Right renal cortex interstitium (tissue), 3 donors: ENCODE data around the gene SMARCD2. TPM values are rescaled to one million over a fixed set of nuclear protein-coding genes. Genes with fewer than 3 reads are reported as not detected.
A peak's percentile ranks its signal among the peaks of the same experiment; 100 is the strongest.
"Not testable (repeated sequence)": the region's sequence is repeated elsewhere in the genome, so short reads cannot be mapped to it uniquely, and the experiment has no call there.

Experiments used
- DNase-seq, 3 donors: peaks; one replicate each; pipeline ENCODE4 v3.0.0-alpha.2; 2013; ENCODE audit warnings: low read depth in 3 of 3, low spot score in 2 of 3
- polyA plus RNA-seq, 3 donors: library from polyadenylated mRNA; unstranded; fragments of 120-200 nt; gene quantifications; one replicate each; pipeline ENCODE4 v1.2.1, GENCODE V29; 2013; ENCODE audit not compliant: insufficient read length in 3 of 3

The SMARCD2 gene
- polyA plus RNA-seq, 3 donors = 52.7 to 56.1 (median 53.4) TPM

DNA sequence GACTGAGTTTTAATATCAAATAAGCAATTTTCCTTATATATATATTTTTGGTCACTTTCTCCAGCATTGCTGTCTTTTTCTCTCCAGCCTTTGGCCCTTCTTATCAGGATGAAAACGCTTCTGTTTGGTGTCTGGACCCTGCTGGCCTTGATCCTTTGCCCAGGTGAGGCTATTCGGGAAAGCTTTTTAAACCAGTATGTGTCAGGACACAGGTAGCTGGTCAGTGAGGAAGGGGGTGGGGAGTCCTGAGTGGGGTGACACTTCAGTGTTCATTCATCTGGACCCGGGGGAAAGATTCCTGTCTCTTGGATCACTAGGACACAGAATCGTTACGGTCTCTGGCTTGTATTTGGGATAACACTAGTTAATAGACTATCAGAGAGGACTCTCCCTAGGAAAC is 12.2 kb upstream of the SMARCD2 start:
- DNase-seq = no peak

DNA sequence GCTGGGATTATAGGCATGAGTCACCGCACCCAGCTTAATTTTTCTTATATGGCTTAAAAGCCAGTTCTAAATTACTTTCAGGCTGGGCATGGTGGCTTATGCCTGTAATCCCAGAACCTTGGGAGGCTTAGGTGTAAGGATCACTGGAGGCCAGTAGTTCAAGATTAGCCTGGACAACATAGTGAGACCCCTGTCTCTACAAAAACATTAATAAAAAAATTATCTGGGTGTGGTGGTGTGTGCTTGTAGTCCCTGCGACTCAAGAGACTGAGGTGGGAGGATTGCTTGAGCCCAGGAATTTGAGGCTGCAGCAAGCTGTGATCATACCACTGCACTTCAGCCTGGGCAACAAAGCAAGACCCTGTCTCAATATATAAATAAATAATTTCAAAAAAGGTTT is 10.8 kb upstream of the SMARCD2 start:
- no peak for DNase-seq

DNA sequence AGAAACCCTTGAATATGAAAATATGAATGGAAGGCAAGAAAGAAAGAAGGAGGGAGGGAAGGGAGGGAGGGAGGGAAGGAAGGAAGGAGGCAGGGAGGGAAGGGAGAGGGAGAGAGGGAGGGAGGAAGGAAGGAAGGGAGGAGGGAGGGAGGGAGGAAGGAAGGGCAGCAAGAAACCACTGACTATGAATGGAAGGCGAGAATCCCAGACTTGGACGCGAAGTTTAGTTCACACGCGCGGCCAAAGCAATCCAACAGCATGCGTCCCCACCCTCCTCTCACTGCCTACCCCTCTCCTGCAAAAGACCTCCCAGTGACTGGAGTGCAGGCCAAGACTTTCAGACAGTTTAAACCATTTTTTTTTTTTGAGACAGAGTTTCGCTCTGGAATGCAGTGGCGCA is 7.9 kb upstream of the SMARCD2 start:
- DNase-seq = no peak

DNA sequence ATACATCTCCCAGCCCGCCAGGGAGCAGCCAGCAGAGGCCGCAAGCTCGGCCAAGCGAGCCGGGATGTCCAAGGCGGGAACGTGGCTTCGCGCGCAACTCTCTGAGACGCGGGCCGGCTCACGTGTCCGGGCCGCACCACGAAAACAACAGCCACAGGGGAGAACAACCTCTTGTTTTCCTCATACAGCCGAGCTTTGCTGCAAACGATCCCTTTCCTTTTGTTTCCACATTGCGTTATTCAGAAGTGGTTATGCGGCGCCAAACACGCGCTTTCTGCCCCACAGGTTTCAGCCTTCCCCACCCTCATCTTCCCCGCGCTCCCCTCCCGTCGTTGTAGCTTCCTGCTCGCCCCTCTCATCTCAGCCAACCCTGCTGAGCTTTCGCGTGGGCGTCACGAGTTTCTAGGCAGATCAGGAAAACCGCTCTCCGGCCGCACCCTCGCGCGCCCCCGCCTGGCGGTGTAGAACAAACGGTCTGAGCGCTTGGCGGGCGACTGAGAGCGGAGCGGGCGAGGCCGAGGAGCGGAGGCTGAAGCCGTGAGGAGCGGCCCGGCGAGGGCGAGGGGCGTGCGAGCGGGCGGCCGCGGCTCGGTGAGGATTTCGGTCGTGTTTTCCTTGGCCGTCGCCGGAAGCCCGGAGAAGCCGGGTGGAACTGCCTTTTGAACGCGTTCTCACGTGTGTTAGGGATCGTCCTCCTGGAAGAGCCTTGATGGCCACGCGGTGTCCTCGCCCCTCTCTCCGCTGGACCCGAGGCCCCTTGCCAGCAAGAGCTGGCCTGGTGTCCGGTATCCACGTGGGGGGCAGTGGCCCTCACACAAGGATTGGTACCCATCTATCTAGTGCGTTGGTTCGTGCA is 6.6 kb upstream of the SMARCD2 start:
- peak in 1 of 3 donors; percentile 85 for DNase-seq

GRCh38 chr17:63847525-63848249 is 5.2 kb upstream of the SMARCD2 start:
- DNase-seq = no peak

GRCh38 chr17:63845509-63845908 is 3.0 kb upstream of the SMARCD2 start:
- DNase-seq = no peak

GRCh38 chr17:63843910-63844677 is 1.6 kb upstream of the SMARCD2 start:
- no peak for DNase-seq

DNA sequence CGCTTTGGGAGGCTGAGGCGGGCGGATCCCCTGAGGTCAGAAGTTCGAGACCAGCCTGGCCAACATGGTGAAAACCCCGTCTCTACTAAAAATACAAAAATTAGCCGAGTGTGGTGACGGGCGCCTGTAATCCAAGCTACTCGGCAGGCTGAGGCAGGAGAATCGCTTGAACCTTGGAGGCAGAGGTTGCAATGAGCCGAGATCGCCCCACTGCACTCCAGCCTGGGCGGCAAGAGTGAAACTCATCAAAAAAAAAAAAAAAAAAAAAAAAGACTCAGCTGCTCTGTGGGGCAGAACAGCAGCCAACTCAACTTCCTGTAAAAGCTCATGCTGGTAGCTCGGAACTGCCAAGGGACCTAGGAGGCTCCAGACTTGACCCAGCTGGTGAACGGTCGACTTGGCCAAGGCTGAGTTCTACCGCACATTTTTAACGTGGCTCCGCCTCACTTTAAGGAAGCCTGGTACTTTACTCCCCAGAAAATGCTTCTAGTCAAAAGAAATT is 953 bp upstream of the SMARCD2 start:
- DNase-seq = not testable (repeated sequence)

GRCh38 chr17:63842173-63842539 is 329 bp downstream of the SMARCD2 start:
- DNase-seq = no peak

DNA sequence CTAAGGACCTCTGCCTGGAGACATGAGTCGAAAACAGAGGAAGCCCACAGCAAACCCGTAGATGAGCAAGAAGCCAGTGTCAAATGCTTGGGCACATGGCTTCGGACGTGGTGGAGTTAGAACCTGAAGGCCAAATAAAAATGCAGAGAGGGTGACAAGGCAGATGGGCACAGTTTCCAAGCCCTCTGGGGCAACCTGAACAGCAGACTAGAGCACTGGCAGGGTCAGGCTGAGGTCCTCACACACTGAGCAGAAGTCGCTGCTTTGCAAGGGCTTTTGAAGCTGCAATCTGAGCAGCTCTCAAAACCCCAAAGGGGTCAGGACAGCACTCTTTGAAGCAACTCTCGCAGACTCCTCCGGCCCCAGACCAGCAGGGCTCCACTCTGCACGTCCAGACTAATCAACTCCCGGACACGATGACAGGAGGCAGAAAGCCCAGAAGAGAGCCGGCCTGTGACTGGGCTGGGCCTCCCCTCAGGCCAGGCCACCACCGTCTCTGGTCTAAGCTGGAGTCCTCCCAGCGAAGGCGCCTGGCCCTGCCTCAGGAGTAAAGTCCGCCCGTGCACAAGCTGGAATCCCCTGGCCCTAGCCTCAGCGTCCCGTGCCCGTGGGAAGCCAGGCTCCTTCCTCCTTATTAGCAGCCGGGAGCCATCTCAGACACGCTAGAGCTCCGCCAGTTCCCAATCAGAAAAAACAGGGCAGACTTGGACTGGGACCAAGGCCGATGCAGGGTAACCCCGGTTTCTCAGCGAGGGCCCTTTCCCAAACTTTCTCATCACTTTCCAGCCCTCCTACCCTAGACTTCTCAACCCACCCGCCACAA is 924 bp downstream of the SMARCD2 start:
- DNase-seq = no peak

DNA sequence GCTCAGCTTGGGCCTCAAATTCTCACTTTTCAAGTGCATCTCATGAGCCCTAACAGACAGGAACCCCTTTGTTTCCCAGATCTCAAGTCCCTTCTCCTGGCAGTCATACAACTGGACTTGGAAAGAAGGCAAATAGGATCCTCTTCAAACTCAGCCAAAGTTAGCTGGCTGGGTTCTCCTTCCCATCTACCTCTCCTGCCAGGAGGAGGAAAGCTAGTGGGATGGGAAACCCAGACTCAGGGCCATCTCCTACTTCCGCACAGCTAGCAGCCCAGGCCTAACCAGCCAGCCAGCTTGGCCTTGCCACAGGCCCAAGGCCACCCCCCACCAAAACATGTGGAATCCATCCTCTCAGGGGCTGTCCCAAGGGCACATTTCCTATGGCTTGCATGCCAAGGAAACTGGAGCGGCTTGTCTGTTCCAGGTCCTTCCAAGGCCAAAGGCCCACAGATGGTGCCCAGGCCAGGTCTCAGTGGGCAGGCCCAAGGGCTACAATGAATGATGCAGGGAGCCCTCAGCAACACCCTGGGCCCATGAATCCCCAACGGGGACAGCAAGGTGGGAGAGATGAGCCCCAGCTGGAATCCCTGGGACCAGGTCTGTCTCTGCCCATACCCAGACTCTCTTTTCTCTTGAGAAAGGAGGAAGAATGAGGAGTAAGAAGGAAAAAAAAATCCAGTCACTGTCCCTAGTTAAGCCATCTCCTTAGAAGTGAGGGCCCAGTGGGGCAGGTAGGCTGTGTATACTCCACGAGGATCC is 1.7 kb downstream of the SMARCD2 start:
- DNase-seq = no peak

DNA sequence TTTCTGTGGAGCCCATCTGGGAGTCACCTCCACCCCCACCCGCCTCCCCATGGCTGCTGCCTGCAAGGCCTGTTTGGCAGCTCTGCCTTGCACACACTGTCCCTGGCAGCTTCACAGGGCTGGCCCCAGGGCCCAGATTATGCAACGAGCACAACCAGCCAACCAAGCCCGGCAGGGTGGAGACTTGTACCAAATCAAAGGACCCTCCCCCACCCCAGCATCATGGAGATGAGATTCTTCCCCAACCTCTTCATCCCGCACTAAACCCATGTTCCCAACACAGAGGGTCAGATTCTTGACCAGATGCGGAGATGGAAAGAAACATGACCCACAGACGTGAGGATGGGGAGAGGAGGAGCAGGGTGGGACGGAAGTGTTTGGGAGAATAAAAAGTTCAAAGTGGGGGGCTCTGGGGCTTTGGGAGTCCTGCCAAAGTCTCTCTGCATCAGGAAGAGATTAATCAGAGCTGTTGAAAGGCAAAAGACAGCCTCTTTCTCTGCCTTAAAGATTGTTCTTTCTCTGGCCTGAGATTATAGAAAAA is 3.8 kb downstream of the SMARCD2 start:
- DNase-seq = no peak

DNA sequence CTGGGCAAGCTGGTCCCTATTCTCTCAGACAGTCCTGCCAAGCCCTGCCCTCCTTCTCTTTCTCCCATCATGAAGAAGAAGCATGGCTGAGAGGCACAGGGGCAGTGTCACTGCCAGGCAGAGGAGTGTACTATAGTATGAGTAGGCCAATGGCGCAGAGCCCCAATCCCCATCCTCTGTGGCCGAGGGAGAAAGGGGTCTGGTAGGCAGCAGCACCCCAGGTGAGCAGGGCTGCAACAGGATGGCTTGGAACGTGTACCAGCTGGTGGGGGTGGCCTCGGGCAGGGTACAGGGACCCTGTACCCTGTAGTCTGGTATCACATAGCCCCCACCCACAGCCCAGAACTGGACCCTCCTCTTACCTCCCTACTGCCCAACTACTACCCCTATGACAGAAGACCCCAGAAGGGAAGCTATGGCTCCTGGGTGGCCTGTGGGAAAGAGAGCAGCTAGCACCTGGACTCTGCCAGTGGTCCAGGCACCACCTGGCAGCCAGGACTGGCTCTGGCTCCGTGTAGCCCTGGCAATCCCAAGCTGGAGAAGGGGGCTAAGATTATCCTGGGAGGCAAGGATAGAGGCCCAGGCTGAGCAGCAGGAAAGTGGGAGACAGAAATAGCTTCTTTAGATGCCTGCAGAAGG is 4.4 kb downstream of the SMARCD2 start:
- DNase-seq = no peak

- no peak for DNase-seq
Measured at GRCh38 chr17:63837480-63837879, 5.0 kb downstream of the SMARCD2 start.

- no peak for DNase-seq
Measured at GRCh38 chr17:63836811-63837210, 5.7 kb downstream of the SMARCD2 start.

GRCh38 chr17:63835167-63835720 is 7.2 kb downstream of the SMARCD2 start:
- DNase-seq = no peak

DNA sequence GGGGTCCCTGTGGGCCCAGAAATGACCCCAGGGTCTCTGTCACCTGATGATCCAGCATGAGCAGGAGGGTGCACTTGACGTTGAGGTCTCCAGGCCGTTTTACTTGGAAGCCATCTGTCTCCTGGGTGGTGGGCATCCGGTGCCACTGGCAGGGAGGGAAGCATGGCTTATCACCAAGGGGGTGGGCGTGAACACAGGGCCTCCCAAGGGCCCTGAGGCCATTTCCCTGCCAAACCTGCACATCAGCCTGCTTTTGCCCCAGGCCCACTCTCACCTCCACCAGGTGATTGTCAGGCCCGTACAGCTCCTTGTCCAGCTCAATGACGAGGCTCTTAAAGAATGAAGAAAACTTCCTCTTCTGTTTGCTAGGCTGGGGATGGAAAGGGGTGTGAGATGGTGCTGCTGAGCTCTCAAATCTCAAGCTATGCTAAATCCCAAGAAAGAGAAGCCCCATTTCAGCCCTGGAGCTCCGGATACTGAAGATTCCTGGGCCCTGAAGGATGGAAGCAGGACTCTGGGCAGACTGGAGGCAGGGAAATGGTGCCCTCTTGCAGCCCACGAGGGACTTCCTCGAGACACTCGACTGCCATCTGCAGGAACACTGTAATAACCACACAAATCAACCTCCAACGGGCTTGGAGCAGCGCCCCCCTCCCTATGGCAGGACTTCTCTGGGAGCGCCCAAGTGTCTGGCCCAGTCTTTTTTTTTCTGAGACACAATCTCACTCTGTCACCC is 7.9 kb downstream of the SMARCD2 start:
- no peak for DNase-seq
